Epithelial cell of esophagus (primary cell): Measurements from ENCODE around the gene COL4A4.

Source experiments
- DNase-seq: peaks from one replicate; pipeline ENCODE4 v3.0.0; 2010; ENCODE audit warnings: low read depth
- H3K4me3 ChIP-seq: 2 replicates; pipeline ENCODE4 v1.5.1; 2011; ENCODE audit warnings: mild to moderate bottlenecking, low read length, control low read depth
- CTCF ChIP-seq: IDR thresholded peaks from 2 replicates; pipeline ENCODE4 v1.5.1; 2011; ENCODE audit warnings: low read depth, mild to moderate bottlenecking, low read length, control low read depth, inconsistent platforms; ENCODE audit not compliant: insufficient read depth; ENCODE audit errors: missing control alignments

Gene COL4A4

DNA sequence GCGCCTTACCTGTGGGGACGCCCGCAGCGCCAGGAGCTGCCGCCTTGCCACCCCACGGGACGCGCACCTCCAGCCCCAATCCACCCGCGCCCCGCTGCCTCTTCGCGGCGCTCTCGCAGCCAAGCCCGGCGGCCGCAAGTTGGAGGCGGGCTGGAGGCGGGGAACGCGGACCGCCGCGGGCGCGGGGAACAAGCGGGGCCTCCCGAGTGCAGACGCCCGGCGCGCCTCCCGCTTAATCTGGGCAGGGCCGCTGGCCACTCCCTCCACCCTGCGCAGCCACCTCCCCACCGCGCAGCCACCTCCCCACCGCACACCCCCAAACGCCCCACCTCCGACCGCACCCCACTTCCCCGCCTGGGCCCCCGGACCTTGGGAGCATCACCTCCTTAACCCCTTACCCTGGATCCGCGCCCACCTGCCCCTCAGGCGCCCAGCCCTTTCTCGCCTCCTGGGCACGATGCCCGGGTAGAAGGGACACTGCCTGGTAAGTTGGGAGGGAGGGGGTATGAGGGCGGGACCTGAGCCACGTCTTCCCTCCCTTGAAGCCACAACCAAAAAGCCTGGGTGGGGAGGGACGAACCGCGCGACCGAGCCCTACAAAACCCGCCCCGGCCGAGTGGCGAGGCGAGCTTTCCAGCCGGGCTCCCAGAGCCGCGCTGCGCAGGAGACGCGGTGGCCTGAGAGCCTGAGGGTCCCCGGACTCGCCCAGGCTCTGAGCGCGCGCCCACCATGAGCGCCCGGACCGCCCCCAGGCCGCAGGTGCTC, at the start of gene COL4A4, which contains the start of gene COL4A3:
Gene COL4A4, minus strand, starts transcription at position 208 of the 765 bp plus-strand sequence. CDS start 16,722 bp downstream, outside the sequence.
Gene COL4A3, plus strand, starts transcription at position 627 of the 765 bp plus-strand sequence. Its CDS starts 103 bp downstream, at position 730.
- peak within 1 kb of the TSS; percentile 35 for H3K4me3 ChIP-seq
- DNase-seq: peak; percentile 36
- no peak for TF ChIP-seq CTCF

- H3K4me3 ChIP-seq: no peak overlapping the region
- no peak for TF ChIP-seq CTCF
- DNase-seq: no peak
Measured at GRCh38 chr2:227207573-227207972, 43.6 kb upstream of the COL4A4 start.

DNA sequence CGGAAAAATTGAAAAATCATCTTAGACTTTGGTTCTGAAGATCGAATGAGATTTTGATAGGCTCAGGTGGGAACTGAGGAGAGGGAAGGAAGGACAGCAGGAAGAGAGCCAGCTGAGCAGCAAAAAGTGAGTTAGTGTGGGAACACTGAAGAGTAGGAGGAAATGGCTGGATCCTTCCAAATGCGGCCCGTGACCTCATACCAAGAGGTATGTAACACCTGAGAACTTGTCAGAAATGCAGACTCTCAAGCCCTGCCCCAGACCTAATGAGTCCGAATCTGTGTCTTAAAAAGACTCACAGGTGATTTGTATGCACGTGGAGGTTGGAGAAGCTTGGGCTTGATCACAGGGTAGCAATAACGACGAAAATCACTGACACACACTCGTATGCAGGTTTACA, 42.4 kb upstream of the COL4A4 start:
- no peak overlapping the region for H3K4me3 ChIP-seq
- no peak for TF ChIP-seq CTCF
- no peak for DNase-seq

DNA sequence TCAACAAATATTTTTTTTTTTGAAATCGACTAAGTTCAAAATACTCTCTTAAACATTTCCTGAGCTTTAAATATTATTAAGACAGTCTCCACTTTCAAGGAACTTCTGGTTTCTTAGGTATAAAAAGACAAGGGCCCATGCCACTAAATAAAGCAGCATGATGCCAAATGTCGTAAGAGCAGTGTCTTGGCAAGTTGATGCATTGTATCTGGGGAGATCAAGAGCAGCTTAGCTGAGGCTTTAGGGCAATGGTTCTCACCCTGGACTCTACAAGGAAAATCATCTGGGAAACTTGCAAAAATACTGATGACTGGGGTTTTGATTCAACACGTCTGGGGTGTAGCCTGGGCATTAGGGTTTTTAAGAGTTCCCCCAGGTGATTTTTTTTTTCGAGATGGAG, 41.7 kb upstream of the COL4A4 start:
- no peak for TF ChIP-seq CTCF
- DNase-seq: no peak
- H3K4me3 ChIP-seq: no peak overlapping the region

DNA sequence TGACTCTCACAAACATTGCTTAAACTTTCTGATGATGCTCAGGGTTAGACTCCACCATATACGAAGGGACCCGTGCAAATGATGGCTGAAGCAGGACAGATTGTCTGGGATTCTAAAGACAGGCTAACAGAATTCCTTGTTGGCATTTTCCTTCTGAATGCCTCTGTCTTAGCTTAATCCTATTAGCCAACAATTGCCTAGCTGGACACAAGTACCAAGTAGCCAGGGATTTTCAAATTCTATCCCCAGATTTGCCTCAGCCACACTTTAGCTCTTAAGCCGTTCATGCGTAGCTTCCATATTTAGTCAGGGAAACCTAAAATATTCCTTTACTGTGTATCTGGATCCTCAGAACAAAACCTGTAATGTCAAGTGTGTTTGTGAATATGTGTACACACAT, 40.4 kb upstream of the COL4A4 start:
- no peak overlapping the region for H3K4me3 ChIP-seq
- TF ChIP-seq CTCF: no peak
- DNase-seq: no peak

DNA sequence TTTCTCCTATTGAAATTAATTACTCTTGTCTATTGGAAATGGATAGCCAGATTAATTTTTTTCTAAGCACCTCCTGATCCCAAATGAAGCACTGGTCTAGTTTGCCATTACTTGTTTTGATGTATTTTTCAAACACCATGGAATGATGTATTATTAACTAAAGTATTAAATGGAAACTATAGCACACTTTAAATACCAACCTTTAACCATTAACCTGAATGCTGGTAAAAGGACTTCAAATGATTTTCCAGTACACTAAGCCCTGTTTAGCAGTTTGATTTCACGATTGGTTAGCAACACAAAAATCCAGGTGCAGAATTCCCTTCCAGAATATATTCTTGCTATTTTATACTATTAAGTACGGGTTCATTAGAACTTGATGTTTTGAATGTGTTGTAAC, 37.8 kb upstream of the COL4A4 start:
- DNase-seq: no peak
- TF ChIP-seq CTCF: no peak
- H3K4me3 ChIP-seq: no peak overlapping the region

GRCh38 chr2:227198866-227199265, 34.9 kb upstream of the COL4A4 start:
- no peak for DNase-seq

More at GRCh38 chr2:227198866-227199265, 34.9 kb upstream of the COL4A4 start:
- H3K4me3 ChIP-seq: no peak overlapping the region
- TF ChIP-seq CTCF: no peak
